ENCODE measurements around the gene PREX1. TPM values are rescaled to one million over a fixed set of nuclear protein-coding genes. Genes with fewer than 3 reads are reported as not detected.

The PREX1 gene
- total and polyA plus RNA-seq, 9 donors = 3.8 to 13.6 (median 6.7) TPM

DNA sequence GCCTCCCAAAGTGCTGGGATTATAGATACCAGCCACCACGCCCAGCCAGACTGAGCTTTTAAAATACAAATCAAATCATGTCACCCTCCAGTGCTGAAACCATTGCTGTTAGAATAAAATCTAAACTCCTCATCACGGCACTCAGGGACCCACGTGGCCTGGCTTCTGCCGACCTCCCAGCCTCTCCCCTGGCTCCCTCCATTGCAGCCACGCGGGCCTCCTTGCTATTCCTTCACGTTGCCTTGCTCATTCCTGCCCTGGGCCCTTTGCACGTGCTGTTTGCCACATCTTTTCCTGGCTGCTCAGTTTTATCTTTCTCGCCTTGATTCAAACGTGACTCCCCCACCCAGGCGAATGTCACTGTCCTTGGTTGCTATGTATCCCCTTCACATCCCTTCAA lies 244.6 kb downstream of the PREX1 start:
- H3K4me3 ChIP-seq = no peak overlapping the region
- no peak for TF ChIP-seq POLR2A (IDR thresholded peaks at IDR 0.05)
- peaks cover 3% of the 10 kb centered on the region for H3K4me1 ChIP-seq (ENCODE audit: insufficient read depth)
- intact Hi-C loops (cut with DNase I) = no loop called here
- WGBS, 3 donors = 76 to 87% (median 79%) methylated on average over 11 of the region's 11 CpGs
- no peaks in the 10 kb centered on the region for H3K36me3 ChIP-seq
- no peaks in the 10 kb centered on the region for H3K27me3 ChIP-seq
- no peak overlapping the region for H3K27ac ChIP-seq
- peak in 1 of 5 donors; percentile 15 for DNase-seq
- H3K9me3 ChIP-seq = no peaks in the 10 kb centered on the region

- intact Hi-C loops (cut with DNase I) = no loop called here
- no peaks in the 10 kb centered on the region for H3K27me3 ChIP-seq
- WGBS, 3 donors = 32 to 46% (median 41%) methylated on average over 5 of the region's 5 CpGs
- no peaks in the 10 kb centered on the region for H3K36me3 ChIP-seq
- peaks cover 3% of the 10 kb centered on the region for H3K4me1 ChIP-seq (ENCODE audit: insufficient read depth)
- no peak overlapping the region for H3K27ac ChIP-seq
- TF ChIP-seq, protein P1, sequence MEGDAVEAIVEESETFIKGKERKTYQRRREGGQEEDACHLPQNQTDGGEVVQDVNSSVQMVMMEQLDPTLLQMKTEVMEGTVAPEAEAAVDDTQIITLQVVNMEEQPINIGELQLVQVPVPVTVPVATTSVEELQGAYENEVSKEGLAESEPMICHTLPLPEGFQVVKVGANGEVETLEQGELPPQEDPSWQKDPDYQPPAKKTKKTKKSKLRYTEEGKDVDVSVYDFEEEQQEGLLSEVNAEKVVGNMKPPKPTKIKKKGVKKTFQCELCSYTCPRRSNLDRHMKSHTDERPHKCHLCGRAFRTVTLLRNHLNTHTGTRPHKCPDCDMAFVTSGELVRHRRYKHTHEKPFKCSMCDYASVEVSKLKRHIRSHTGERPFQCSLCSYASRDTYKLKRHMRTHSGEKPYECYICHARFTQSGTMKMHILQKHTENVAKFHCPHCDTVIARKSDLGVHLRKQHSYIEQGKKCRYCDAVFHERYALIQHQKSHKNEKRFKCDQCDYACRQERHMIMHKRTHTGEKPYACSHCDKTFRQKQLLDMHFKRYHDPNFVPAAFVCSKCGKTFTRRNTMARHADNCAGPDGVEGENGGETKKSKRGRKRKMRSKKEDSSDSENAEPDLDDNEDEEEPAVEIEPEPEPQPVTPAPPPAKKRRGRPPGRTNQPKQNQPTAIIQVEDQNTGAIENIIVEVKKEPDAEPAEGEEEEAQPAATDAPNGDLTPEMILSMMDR (IDR thresholded peaks at IDR 0.05) = no peak
- TF ChIP-seq EP300 (IDR thresholded peaks at IDR 0.05) (no peak), POLR2A (IDR thresholded peaks at IDR 0.05) (no peak)
- no peaks in the 10 kb centered on the region for H3K9me3 ChIP-seq
- H3K4me3 ChIP-seq = no peak overlapping the region
- no peak for DNase-seq
Observed at GRCh38 chr20:48582673-48582985, 245.2 kb downstream of the PREX1 start.

GRCh38 chr20:48581167-48581566 lies 246.6 kb downstream of the PREX1 start:
- H3K4me1 ChIP-seq (ENCODE audit: insufficient read depth) = peaks cover 3% of the 10 kb centered on the region
- H3K36me3 ChIP-seq = no peaks in the 10 kb centered on the region
- H3K4me3 ChIP-seq = no peak overlapping the region
- H3K9me3 ChIP-seq = no peaks in the 10 kb centered on the region
- no peak overlapping the region for H3K27ac ChIP-seq
- TF ChIP-seq POLR2A (IDR thresholded peaks at IDR 0.05) (no peak), EP300 (IDR thresholded peaks at IDR 0.05) (no peak)
- TF ChIP-seq, protein P1 (IDR thresholded peaks at IDR 0.05) = no peak
- no peak for DNase-seq
- intact Hi-C loops (cut with DNase I) = no loop called here
- no peaks in the 10 kb centered on the region for H3K27me3 ChIP-seq
- WGBS, 3 donors = 91 to 94% (median 91%) methylated on average over 5 of the region's 5 CpGs

DNA sequence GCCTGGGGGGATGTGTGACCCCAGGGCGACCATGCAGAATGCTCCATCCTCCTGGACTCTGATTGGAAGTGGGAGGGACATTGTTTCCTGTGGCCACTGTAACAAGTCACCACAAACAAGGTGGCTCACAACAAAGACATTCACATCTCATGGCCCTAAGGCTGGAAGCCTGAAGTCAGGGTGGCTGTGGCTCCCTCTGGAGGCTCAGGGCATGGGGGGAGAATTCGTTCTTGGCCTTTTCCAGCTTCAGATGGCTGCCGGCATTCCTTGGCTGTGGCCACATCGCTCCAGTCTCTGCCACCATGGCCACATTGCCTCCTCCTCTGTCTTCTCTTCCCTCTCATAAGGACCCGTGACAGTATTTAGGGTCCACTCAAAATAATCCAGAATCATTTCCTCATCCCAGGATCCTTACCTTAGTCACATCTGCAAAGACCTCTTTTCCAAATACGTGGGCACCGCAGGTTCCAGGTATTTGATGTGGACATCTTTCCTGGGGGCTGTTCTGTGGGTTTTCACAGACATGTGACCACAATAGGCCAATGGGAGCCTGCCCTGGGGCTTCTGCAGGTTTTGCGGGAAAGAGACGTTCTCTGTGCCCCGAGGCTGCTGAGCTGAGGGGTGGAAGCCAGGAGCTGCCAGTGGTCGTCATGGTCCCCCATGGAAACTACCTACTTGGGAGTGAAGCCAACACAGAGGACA lies 249.3 kb downstream of the PREX1 start:
- Histone ChIP-seq H3K9me3 (no peaks in the 10 kb centered on the region), H3K4me1 (ENCODE audit: insufficient read depth) (no peaks in the 10 kb centered on the region), H3K36me3 (no peaks in the 10 kb centered on the region), H3K27ac (no peak overlapping the region), H3K27me3 (no peaks in the 10 kb centered on the region), H3K4me3 (no peak overlapping the region)
- TF ChIP-seq, protein P1 (IDR thresholded peaks at IDR 0.05) = no peak
- TF ChIP-seq EP300 (IDR thresholded peaks at IDR 0.05) = no peak
- no peak for TF ChIP-seq POLR2A (IDR thresholded peaks at IDR 0.05)
- DNase-seq = no peak
- WGBS, 3 donors = 90 to 95% (median 91%) methylated on average over 11 of the region's 11 CpGs
- intact Hi-C loops (cut with DNase I) = no loop called here

DNA sequence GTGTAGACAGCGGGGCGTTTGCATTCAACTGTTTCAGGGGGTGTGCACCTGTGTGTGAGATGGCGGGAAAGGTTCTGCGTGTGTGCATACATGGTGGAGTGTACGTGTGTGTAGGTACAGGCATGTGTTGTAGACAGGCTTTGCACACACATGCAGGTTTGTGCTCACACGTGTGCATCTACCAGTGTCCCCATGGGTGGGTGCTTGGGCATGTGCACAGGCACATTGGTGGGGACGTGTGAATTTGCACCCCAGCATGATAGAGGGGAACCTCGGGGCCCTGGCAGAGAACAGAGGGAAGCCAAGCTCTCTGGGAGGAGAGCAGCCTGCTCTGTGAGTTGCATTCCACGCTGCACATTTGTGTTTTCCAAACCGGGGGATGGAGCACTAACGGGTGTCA lies 250.2 kb downstream of the PREX1 start:
- H3K4me3 ChIP-seq = no peak overlapping the region
- H3K27ac ChIP-seq = no peak overlapping the region
- no peaks in the 10 kb centered on the region for H3K9me3 ChIP-seq
- no peaks in the 10 kb centered on the region for H3K36me3 ChIP-seq
- no peaks in the 10 kb centered on the region for H3K4me1 ChIP-seq (ENCODE audit: insufficient read depth)
- TF ChIP-seq, protein P1 (IDR thresholded peaks at IDR 0.05) = no peak
- intact Hi-C loops (cut with DNase I) = no loop called here
- DNase-seq = no peak
- H3K27me3 ChIP-seq = no peaks in the 10 kb centered on the region
- WGBS, 3 donors = 68 to 75% (median 70%) methylated on average over 11 of the region's 11 CpGs

Data from ovary (tissue), 9 donors.